Thyroid gland (tissue), 4 donors: Measurements from ENCODE around the gene LRRC7.

Experiments
- CTCF ChIP-seq, 6 experiments: fragments of 200-600 bp in 3 of 6; fragments of 450-650 bp in 3 of 6; sonication (generic) in 3 of 6; IDR thresholded peaks; one replicate each; pipeline ENCODE4 v1.5.1; 2016 to 2019; ENCODE audit warnings: antibody characterized with exemption in 6 of 6, mild to moderate bottlenecking in 2 of 6, inconsistent platforms in 1 of 6, moderate library complexity in 1 of 6
- POLR2A ChIP-seq, 2 donors: fragments of 450-650 bp; IDR thresholded peaks; one replicate each; pipeline ENCODE4 v1.6.1; 2017; ENCODE audit warnings: antibody characterized with exemption in 2 of 2, mild to moderate bottlenecking in 2 of 2, moderate library complexity in 1 of 2

GRCh38 chr1:69834336-69834735, 266.6 kb downstream of the LRRC7 start:
- TF ChIP-seq POLR2A (IDR thresholded peaks at IDR 0.05) (no peak), CTCF (IDR thresholded peaks at IDR 0.05) (no peak)
